ENCODE data around the gene STXBP5. TPM values are rescaled to one million over a fixed set of nuclear protein-coding genes. Genes with fewer than 3 reads are reported as not detected.

Gene STXBP5
- total and polyA plus RNA-seq, 2 of the 13 experiments (the other 11 are each of a cell fraction or from before 2014, with no cell fraction given), result 8.8 to 19.4 TPM

DNA sequence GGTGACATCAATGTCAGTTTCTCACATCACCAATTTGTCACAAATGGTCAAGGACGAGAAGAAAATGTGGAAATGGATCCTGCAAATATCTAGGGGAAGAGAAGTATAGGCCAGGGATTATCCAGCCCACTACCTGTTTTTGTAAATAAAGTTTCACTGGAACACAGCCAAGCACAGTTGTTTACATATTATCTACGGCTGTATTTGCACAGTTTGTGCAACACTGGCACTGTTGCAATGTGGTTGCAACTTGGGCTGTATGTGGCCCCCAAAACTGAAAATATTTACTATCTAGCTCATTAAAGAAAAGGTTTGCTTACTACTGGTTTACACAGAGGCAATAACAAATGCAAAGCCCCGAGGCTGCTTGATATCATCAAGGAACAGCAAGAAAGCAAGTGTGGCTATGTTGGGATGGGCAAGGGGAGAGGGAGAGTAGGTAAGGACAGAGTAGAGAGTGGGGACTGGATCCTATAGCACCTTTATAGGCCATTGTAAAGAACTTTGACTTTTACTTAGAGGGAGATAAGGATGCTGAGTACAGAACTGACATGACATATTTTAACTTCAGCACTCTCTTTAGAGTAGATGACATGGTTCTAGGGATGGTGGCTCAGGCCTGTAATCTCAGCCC is 11.8 kb upstream of the STXBP5 start (continued):
- TF ChIP-seq DBP (CRISPR knock-in tag; IDR thresholded peaks at IDR 0.05; ENCODE audit: not compliant biosample characterization) (no peak), PAF1 (CRISPR knock-in tag; IDR thresholded peaks at IDR 0.05) (no peak), HNF4G (IDR thresholded peaks at IDR 0.05; ENCODE audit: borderline replicate concordance, low read depth, low read length) (no peak), HNF4G (CRISPR knock-in tag; IDR thresholded peaks at IDR 0.05; ENCODE audit: borderline replicate concordance, low read depth) (no peak), ARID4A (CRISPR knock-in tag; IDR thresholded peaks at IDR 0.05; ENCODE audit: borderline replicate concordance) (peak; percentile 42; the same call in 1 of the 2 replicates), NFE2L2 (IDR thresholded peaks at IDR 0.05; ENCODE audit: low read length) (no peak), ZNF33A (CRISPR knock-in tag; IDR thresholded peaks at IDR 0.05; ENCODE audit: borderline replicate concordance) (no peak), TRIM24 (CRISPR knock-in tag; IDR thresholded peaks at IDR 0.05) (peak; percentile 83; the same call in 1 of the 2 replicates), ZBTB20 (CRISPR knock-in tag; IDR thresholded peaks at IDR 0.05; ENCODE audit: borderline replicate concordance, low read depth) (peak; percentile 84; the same call in 1 of the 2 replicates), ZNF547 (CRISPR knock-in tag; IDR thresholded peaks at IDR 0.05) (no peak), ZC3H4 (CRISPR knock-in tag; IDR thresholded peaks at IDR 0.05; ENCODE audit: borderline replicate concordance) (no peak), FOXK2 (IDR thresholded peaks at IDR 0.05) (peak; percentile 84), EHMT2 (IDR thresholded peaks at IDR 0.05; ENCODE audit: borderline replicate concordance, low read depth, low read length) (peak; percentile 43; the same call in 1 of the 2 replicates), RXRA (CRISPR knock-in tag; IDR thresholded peaks at IDR 0.05) (no peak; the same call in 1 of the 2 replicates), HIVEP1 (CRISPR knock-in tag; IDR thresholded peaks at IDR 0.05) (no peak), RFX1 (IDR thresholded peaks at IDR 0.05) (no peak), NCOA5 (CRISPR knock-in tag; IDR thresholded peaks at IDR 0.05) (no peak), MYC (CRISPR knock-in tag; IDR thresholded peaks at IDR 0.05; ENCODE audit: borderline replicate concordance) (no peak), ATF3 (CRISPR knock-in tag; IDR thresholded peaks at IDR 0.05) (no peak), ZNF790 (CRISPR knock-in tag; IDR thresholded peaks at IDR 0.05; ENCODE audit: borderline replicate concordance) (no peak), KLF9 (CRISPR knock-in tag; IDR thresholded peaks at IDR 0.05; ENCODE audit: low read depth) (no peak), RAD51 (IDR thresholded peaks at IDR 0.05; ENCODE audit: borderline replicate concordance) (no peak)
- TF ChIP-seq, protein P1, sequence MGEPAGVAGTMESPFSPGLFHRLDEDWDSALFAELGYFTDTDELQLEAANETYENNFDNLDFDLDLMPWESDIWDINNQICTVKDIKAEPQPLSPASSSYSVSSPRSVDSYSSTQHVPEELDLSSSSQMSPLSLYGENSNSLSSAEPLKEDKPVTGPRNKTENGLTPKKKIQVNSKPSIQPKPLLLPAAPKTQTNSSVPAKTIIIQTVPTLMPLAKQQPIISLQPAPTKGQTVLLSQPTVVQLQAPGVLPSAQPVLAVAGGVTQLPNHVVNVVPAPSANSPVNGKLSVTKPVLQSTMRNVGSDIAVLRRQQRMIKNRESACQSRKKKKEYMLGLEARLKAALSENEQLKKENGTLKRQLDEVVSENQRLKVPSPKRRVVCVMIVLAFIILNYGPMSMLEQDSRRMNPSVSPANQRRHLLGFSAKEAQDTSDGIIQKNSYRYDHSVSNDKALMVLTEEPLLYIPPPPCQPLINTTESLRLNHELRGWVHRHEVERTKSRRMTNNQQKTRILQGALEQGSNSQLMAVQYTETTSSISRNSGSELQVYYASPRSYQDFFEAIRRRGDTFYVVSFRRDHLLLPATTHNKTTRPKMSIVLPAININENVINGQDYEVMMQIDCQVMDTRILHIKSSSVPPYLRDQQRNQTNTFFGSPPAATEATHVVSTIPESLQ (CRISPR knock-in tag; conservative IDR thresholded peaks at IDR 0.05), result no peak
- TF ChIP-seq, protein P2, sequence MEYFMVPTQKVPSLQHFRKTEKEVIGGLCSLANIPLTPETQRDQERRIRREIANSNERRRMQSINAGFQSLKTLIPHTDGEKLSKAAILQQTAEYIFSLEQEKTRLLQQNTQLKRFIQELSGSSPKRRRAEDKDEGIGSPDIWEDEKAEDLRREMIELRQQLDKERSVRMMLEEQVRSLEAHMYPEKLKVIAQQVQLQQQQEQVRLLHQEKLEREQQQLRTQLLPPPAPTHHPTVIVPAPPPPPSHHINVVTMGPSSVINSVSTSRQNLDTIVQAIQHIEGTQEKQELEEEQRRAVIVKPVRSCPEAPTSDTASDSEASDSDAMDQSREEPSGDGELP (IDR thresholded peaks at IDR 0.05; ENCODE audit: borderline replicate concordance, low read depth), result peak; percentile 94
